PFSK-1 (cell line): ENCODE results near the gene GPR85. TPM values are rescaled to one million over a fixed set of nuclear protein-coding genes. Genes with fewer than 3 reads are reported as not detected.

Experiments
- FOXP2 ChIP-seq: optimal IDR thresholded peaks from 2 replicates; pipeline ENCODE3; 2011; ENCODE audit warnings: borderline replicate concordance, control low read depth, inconsistent platforms; ENCODE audit not compliant: insufficient read depth; ENCODE audit errors: extremely low read length, extremely low read depth
- POLR2AphosphoS5 ChIP-seq: IDR thresholded peaks from 2 replicates; pipeline ENCODE4 v1.6.1; 2012; ENCODE audit warnings: low read depth, mild to moderate bottlenecking, control low read depth, low read length, moderate library complexity
- SIN3A ChIP-seq: IDR thresholded peaks from 2 replicates; pipeline ENCODE4 v1.6.1; 2012; ENCODE audit warnings: mild to moderate bottlenecking, low read length, moderate library complexity, borderline replicate concordance; ENCODE audit not compliant: insufficient read depth
- TAF1 ChIP-seq: IDR thresholded peaks from 2 replicates; pipeline ENCODE4 v1.6.1; 2012; ENCODE audit warnings: low read length, control low read depth, borderline replicate concordance; ENCODE audit not compliant: insufficient read depth
- polyA plus RNA-seq: library from polyadenylated mRNA; unstranded; fragments of >200 nt; gene quantifications from one replicate; pipeline ENCODE4 v1.2.1, GENCODE V29; 2012; ENCODE audit warnings: low read depth, missing spikeins; ENCODE audit not compliant: insufficient read length
- TF ChIP-seq, protein P1 (sequence below), 2 experiments: IDR thresholded peaks; 2 replicates each; pipeline versions ENCODE4 v1.6.1 to v1.8.0; 2011 to 2012; ENCODE audit warnings: low read depth in 2 of 2, low read length in 2 of 2, control low read depth in 1 of 2, inconsistent platforms in 1 of 2, mild to moderate bottlenecking in 1 of 2, moderate library complexity in 1 of 2; ENCODE audit not compliant: insufficient read depth in 1 of 2

Gene GPR85, protein sequence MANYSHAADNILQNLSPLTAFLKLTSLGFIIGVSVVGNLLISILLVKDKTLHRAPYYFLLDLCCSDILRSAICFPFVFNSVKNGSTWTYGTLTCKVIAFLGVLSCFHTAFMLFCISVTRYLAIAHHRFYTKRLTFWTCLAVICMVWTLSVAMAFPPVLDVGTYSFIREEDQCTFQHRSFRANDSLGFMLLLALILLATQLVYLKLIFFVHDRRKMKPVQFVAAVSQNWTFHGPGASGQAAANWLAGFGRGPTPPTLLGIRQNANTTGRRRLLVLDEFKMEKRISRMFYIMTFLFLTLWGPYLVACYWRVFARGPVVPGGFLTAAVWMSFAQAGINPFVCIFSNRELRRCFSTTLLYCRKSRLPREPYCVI
- polyA plus RNA-seq = 0.25 TPM

DNA sequence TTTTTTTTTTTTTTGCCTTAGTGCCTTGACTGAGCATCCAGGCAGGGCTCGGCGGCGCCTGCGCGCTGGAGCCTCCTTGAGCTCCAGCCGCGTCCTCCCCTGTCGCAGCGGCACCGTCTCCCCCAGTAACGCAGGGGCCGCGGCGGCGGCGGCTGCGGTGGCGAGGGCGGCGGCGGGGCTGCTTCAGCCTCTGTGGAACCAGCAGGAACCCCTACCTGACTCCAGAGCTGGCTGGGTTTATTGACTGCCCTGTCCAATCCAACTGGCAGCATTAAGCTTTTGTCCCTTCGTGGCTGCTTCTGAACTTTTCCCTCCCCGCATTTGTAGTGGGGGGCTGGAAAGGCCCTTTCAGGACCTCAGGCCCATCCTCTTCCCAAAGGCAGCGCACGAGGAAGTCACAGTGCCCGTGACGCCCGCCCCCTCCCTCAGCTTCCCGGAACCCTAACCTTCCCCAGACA lies at the start of gene GPR85:
Gene GPR85, minus strand, starts transcription at position 397 of the 458 bp plus-strand sequence. CDS start 2,106 bp downstream, outside the sequence.
- TF ChIP-seq TAF1 (no peak), SIN3A (no peak), FOXP2 (no peak), POLR2AphosphoS5 (no peak)
- TF ChIP-seq, protein P1, sequence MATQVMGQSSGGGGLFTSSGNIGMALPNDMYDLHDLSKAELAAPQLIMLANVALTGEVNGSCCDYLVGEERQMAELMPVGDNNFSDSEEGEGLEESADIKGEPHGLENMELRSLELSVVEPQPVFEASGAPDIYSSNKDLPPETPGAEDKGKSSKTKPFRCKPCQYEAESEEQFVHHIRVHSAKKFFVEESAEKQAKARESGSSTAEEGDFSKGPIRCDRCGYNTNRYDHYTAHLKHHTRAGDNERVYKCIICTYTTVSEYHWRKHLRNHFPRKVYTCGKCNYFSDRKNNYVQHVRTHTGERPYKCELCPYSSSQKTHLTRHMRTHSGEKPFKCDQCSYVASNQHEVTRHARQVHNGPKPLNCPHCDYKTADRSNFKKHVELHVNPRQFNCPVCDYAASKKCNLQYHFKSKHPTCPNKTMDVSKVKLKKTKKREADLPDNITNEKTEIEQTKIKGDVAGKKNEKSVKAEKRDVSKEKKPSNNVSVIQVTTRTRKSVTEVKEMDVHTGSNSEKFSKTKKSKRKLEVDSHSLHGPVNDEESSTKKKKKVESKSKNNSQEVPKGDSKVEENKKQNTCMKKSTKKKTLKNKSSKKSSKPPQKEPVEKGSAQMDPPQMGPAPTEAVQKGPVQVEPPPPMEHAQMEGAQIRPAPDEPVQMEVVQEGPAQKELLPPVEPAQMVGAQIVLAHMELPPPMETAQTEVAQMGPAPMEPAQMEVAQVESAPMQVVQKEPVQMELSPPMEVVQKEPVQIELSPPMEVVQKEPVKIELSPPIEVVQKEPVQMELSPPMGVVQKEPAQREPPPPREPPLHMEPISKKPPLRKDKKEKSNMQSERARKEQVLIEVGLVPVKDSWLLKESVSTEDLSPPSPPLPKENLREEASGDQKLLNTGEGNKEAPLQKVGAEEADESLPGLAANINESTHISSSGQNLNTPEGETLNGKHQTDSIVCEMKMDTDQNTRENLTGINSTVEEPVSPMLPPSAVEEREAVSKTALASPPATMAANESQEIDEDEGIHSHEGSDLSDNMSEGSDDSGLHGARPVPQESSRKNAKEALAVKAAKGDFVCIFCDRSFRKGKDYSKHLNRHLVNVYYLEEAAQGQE (IDR thresholded peaks at IDR 0.05; ENCODE audit: insufficient read depth in 1 of 2, low read depth in 2 of 2, low read length in 2 of 2) = no peak

- no peak for TF ChIP-seq POLR2AphosphoS5
- TF ChIP-seq FOXP2 = no peak
- no peak for TF ChIP-seq TAF1
- TF ChIP-seq, protein P1 (IDR thresholded peaks at IDR 0.05; ENCODE audit: insufficient read depth in 1 of 2, low read depth in 2 of 2, low read length in 2 of 2) = no peak
Observed at GRCh38 chr7:113134025-113134424, 47.4 kb upstream of the GPR85 start.

DNA sequence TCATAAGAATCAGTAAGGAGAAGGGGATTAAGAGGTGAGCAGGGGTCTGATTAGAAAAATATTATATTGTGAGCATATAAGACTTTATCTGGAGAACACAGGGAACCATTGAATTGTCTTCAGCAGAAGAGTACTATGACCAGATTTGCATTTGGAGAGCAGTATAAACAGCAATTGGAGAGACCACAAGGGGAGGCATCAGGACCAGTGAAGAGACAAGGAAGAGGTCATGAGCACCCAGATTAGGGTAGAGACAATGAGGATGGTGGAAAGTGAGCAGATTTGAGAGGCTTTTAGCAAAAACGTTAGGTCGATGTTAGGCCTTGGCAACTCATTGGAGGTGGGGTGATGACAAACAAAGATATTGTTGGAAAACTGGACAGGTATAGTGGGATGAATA lies 44.7 kb upstream of the GPR85 start:
- TF ChIP-seq TAF1 = no peak
- TF ChIP-seq, protein P1 (IDR thresholded peaks at IDR 0.05; ENCODE audit: insufficient read depth in 1 of 2, low read depth in 2 of 2, low read length in 2 of 2) = no peak
- TF ChIP-seq FOXP2 = no peak
- TF ChIP-seq POLR2AphosphoS5 = no peak
- TF ChIP-seq SIN3A = no peak

- no peak for TF ChIP-seq POLR2AphosphoS5
- TF ChIP-seq TAF1 = no peak
- no peak for TF ChIP-seq SIN3A
- no peak for TF ChIP-seq FOXP2
- TF ChIP-seq, protein P1 (IDR thresholded peaks at IDR 0.05; ENCODE audit: insufficient read depth in 1 of 2, low read depth in 2 of 2, low read length in 2 of 2) = no peak
Observed at GRCh38 chr7:113128031-113128430, 41.4 kb upstream of the GPR85 start.
